KMS-11 (cell line): ENCODE data around the gene CCDC136.

Source experiments
- H2AFZ ChIP-seq: fragments of 200-600 bp; sonication (generic); 2 replicates; pipeline ENCODE4 v1.6.1; 2016; ENCODE audit warnings: antibody characterized with exemption, mixed run types, low read depth
- H3K27ac ChIP-seq: fragments of 200-600 bp; sonication (generic); 2 replicates; pipeline ENCODE4 v1.6.1; 2016; ENCODE audit warnings: mild to moderate bottlenecking, mixed run types
- H3K27me3 ChIP-seq: fragments of 200-600 bp; sonication (generic); 2 replicates; pipeline ENCODE4 v1.6.1; 2017; ENCODE audit warnings: mild to moderate bottlenecking, low read depth, mixed run types, moderate library complexity; ENCODE audit not compliant: insufficient read depth
- H3K36me3 ChIP-seq: fragments of 200-600 bp; sonication (generic); 2 replicates; pipeline ENCODE4 v1.6.1; 2017; ENCODE audit warnings: mild to moderate bottlenecking, mixed run types; ENCODE audit not compliant: insufficient read depth
- H3K4me1 ChIP-seq: fragments of 200-600 bp; sonication (generic); 2 replicates; pipeline ENCODE4 v1.6.1; 2016; ENCODE audit warnings: mild to moderate bottlenecking, low read depth, mixed run types; ENCODE audit not compliant: poor library complexity, severe bottlenecking
- H3K4me2 ChIP-seq: fragments of 200-600 bp; sonication (generic); 2 replicates; pipeline ENCODE4 v1.7.0; 2016; ENCODE audit warnings: mild to moderate bottlenecking, mixed run types
- H3K4me3 ChIP-seq: fragments of 200-600 bp; sonication (generic); IDR thresholded peaks from 2 replicates; pipeline ENCODE4 v1.6.1; 2017; ENCODE audit warnings: low read depth, low read length, mixed read lengths; ENCODE audit not compliant: insufficient read depth
- H3K79me2 ChIP-seq: fragments of 200-600 bp; sonication (generic); 2 replicates; pipeline ENCODE4 v1.6.1; 2016; ENCODE audit warnings: low read depth, mixed run types; ENCODE audit not compliant: insufficient read depth
- H3K9ac ChIP-seq: fragments of 200-600 bp; sonication (generic); 2 replicates; pipeline ENCODE4 v1.6.1; 2016; ENCODE audit warnings: mild to moderate bottlenecking, mixed run types
- H4K20me1 ChIP-seq: fragments of 200-600 bp; sonication (generic); 2 replicates; pipeline ENCODE4 v1.6.1; 2016; ENCODE audit warnings: mild to moderate bottlenecking, mixed run types; ENCODE audit not compliant: insufficient read depth
- TF ChIP-seq, protein P1 (sequence below): fragments of 200-600 bp; sonication (generic); conservative IDR thresholded peaks from 2 replicates; pipeline ENCODE4 v1.6.1; 2017; ENCODE audit warnings: low read depth, mild to moderate bottlenecking, antibody characterized with exemption, low read length, moderate library complexity, mixed read lengths

The CCDC136 gene

GRCh38 chr7:128860158-128861073, 68.6 kb downstream of the CCDC136 start:
- Histone ChIP-seq H3K4me1 (peaks cover 45% of the 10 kb centered on the region), H4K20me1 (no peaks in the 10 kb centered on the region), H3K79me2 (peaks cover 26% of the 10 kb centered on the region; the same call in 1 of the 2 replicates), H3K4me2 (peak overlapping the region; percentile 59), H3K4me3 (no peak overlapping the region), H2AFZ (peak overlapping the region; percentile 62), H3K27ac (peak overlapping the region; percentile 42; the same call in 1 of the 2 replicates), H3K9ac (peak overlapping the region; percentile 16; the same call in 1 of the 2 replicates), H3K27me3 (peaks cover 3% of the 10 kb centered on the region; the same call in 1 of the 2 replicates), H3K36me3 (no peaks in the 10 kb centered on the region)
- TF ChIP-seq, protein P1, sequence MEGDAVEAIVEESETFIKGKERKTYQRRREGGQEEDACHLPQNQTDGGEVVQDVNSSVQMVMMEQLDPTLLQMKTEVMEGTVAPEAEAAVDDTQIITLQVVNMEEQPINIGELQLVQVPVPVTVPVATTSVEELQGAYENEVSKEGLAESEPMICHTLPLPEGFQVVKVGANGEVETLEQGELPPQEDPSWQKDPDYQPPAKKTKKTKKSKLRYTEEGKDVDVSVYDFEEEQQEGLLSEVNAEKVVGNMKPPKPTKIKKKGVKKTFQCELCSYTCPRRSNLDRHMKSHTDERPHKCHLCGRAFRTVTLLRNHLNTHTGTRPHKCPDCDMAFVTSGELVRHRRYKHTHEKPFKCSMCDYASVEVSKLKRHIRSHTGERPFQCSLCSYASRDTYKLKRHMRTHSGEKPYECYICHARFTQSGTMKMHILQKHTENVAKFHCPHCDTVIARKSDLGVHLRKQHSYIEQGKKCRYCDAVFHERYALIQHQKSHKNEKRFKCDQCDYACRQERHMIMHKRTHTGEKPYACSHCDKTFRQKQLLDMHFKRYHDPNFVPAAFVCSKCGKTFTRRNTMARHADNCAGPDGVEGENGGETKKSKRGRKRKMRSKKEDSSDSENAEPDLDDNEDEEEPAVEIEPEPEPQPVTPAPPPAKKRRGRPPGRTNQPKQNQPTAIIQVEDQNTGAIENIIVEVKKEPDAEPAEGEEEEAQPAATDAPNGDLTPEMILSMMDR: no peak

- no peak overlapping the region for H3K4me3 ChIP-seq
- peaks cover 26% of the 10 kb centered on the region; the same call in 1 of the 2 replicates for H3K79me2 ChIP-seq
- H4K20me1 ChIP-seq: no peaks in the 10 kb centered on the region
- H3K36me3 ChIP-seq: no peaks in the 10 kb centered on the region
- H3K27me3 ChIP-seq: no peaks in the 10 kb centered on the region
- peak overlapping the region; percentile 1; the same call in 1 of the 2 replicates for H3K9ac ChIP-seq
- no peak overlapping the region for H3K27ac ChIP-seq
- H2AFZ ChIP-seq: peak overlapping the region; percentile 91
- peaks cover 45% of the 10 kb centered on the region for H3K4me1 ChIP-seq
- H3K4me2 ChIP-seq: peak overlapping the region; percentile 64
- TF ChIP-seq, protein P1: no peak
Observed at GRCh38 chr7:128861957-128862570, 70.3 kb downstream of the CCDC136 start.

DNA sequence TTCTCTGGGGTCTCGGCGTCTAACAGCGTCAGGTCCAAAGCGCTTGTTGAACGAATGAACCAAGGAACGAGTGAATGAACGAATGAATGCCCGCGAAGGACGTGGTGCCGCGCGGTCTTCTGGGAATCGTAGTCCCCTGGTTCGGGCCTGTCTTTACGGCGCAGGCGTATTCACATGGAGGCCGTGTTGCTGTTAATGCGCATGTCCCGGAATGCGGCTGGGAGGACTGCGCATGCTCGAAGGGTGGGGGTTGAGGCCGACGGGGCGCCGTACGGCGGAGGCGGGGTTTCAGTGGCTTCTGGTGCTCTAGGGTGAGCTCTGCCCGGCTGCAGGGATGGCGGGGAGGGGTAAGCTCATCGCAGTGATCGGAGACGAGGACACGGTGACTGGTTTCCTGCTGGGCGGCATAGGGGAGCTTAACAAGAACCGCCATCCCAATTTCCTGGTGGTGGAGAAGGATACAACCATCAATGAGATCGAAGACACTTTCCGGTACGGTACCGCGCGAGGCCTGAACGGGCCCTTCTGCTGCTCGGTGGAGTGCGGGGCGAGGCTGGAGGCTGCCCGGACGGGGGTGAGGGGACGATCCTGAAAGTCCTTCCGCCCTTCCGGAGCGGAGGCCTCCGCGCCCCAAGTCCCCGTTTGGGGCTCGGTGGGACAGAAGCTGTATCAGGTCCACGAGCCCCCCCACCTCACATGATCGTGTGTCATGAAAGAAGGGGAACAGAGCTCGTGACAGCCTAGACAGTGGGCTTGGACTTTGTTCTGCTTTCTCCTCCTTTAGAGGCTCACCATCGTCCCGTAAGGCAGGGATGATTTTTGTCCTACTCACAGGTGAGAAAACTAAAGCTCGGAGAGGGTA, 71.0 kb downstream of the CCDC136 start, which contains the start of gene ATP6V1F:
ATP6V1F (plus strand) TSS at position 286 of the 862 bp plus-strand sequence; CDS start at position 335, 49 bp downstream.
- peaks cover 26% of the 10 kb centered on the region; the same call in 1 of the 2 replicates for H3K79me2 ChIP-seq
- H2AFZ ChIP-seq: peak within 1 kb of the TSS; percentile 91
- H4K20me1 ChIP-seq: no peaks in the 10 kb centered on the region
- H3K4me1 ChIP-seq: peaks cover 45% of the 10 kb centered on the region
- no peak within 1 kb of the TSS for H3K4me3 ChIP-seq
- H3K27ac ChIP-seq: peak within 1 kb of the TSS; percentile 14; the same call in 1 of the 2 replicates
- H3K9ac ChIP-seq: peak within 1 kb of the TSS; percentile 56; the same call in 1 of the 2 replicates
- H3K27me3 ChIP-seq: no peaks in the 10 kb centered on the region
- no peaks in the 10 kb centered on the region for H3K36me3 ChIP-seq
- H3K4me2 ChIP-seq: peak within 1 kb of the TSS; percentile 78
- TF ChIP-seq, protein P1: no peak
